Measurements from ENCODE around the gene RCOR1.

- TF ChIP-seq CTCF (IDR thresholded peaks at IDR 0.05; ENCODE audit: insufficient read depth, low read length, poor library complexity, severe bottlenecking) (no peak), EZH2phosphoT487 (conservative IDR thresholded peaks at IDR 0.05; ENCODE audit: low read length) (no peak)
Observed at GRCh38 chr14:102610968-102611811, 18.7 kb downstream of the RCOR1 start.
